IPS-15b (cell line): Measurements from ENCODE around the gene PCDHGA3.
"Not testable (repeated sequence)": the region's sequence is repeated elsewhere in the genome, so short reads cannot be mapped to it uniquely, and the experiment has no call there.

ENCODE experiments used
- H3K27me3 ChIP-seq: one replicate; pipeline ENCODE4 v1.6.1; 2013; ENCODE audit warnings: low read length; ENCODE audit not compliant: control insufficient read depth, insufficient read depth
- H3K36me3 ChIP-seq: one replicate; pipeline ENCODE4 v1.6.1; 2013; ENCODE audit warnings: low read length; ENCODE audit not compliant: control insufficient read depth, insufficient read depth
- H3K4me1 ChIP-seq: one replicate; pipeline ENCODE4 v1.6.1; 2013; ENCODE audit warnings: mild to moderate bottlenecking, low read length; ENCODE audit not compliant: control insufficient read depth, insufficient read depth
- H3K4me3 ChIP-seq: one replicate; pipeline ENCODE4 v1.5.1; 2013; ENCODE audit warnings: low read depth, low read length
- H3K9ac ChIP-seq: one replicate; pipeline ENCODE4 v1.6.1; 2013; ENCODE audit warnings: low read depth, mild to moderate bottlenecking, low read length
- H3K9me3 ChIP-seq: one replicate; pipeline ENCODE4 v1.6.1; 2013; ENCODE audit warnings: mild to moderate bottlenecking, low read length; ENCODE audit not compliant: control insufficient read depth, insufficient read depth

Gene PCDHGA3

GRCh38 chr5:141389153-141390042 is 45.8 kb downstream of the PCDHGA3 start:
- Histone ChIP-seq H3K27me3 (peaks cover 9% of the 10 kb centered on the region), H3K4me3 (no peak overlapping the region), H3K36me3 (peaks cover 4% of the 10 kb centered on the region), H3K9ac (no peak overlapping the region), H3K4me1 (no peaks in the 10 kb centered on the region), H3K9me3 (peaks cover 11% of the 10 kb centered on the region)

- Histone ChIP-seq H3K36me3 (peaks cover 4% of the 10 kb centered on the region), H3K4me3 (no peak within 1 kb of the TSS), H3K4me1 (no peaks in the 10 kb centered on the region), H3K27me3 (peaks cover 9% of the 10 kb centered on the region), H3K9ac (no peak within 1 kb of the TSS), H3K9me3 (peaks cover 11% of the 10 kb centered on the region)
Measured at GRCh38 chr5:141392429-141393198, 49.0 kb downstream of the PCDHGA3 start, which contains the start of gene PCDHGA8. Gene PCDHGA8 (plus strand): TSS chr5:141392633. CDS start chr5:141392814, 181 bp downstream.

- peaks cover 11% of the 10 kb centered on the region for H3K9me3 ChIP-seq
- H3K4me1 ChIP-seq, result no peaks in the 10 kb centered on the region
- H3K4me3 ChIP-seq, result no peak overlapping the region
- peaks cover 7% of the 10 kb centered on the region for H3K27me3 ChIP-seq
- H3K36me3 ChIP-seq, result peaks cover 4% of the 10 kb centered on the region
- H3K9ac ChIP-seq, result no peak overlapping the region
Measured at GRCh38 chr5:141393267-141393666, 49.6 kb downstream of the PCDHGA3 start.

- H3K9me3 ChIP-seq, result not testable (repeated sequence)
Measured at GRCh38 chr5:141394401-141395187, 51.0 kb downstream of the PCDHGA3 start.

More at GRCh38 chr5:141394401-141395187, 51.0 kb downstream of the PCDHGA3 start:
- not testable (repeated sequence) for H3K36me3 ChIP-seq, H3K4me3 ChIP-seq, H3K9ac ChIP-seq, H3K4me1 ChIP-seq, H3K27me3 ChIP-seq
